ACHN (cell line): ENCODE results near the gene C17orf50.
"Not testable (repeated sequence)": the region's sequence is repeated elsewhere in the genome, so short reads cannot be mapped to it uniquely, and the experiment has no call there.

Source experiments
- DNase-seq: peaks from one replicate; pipeline ENCODE4 v3.0.0-alpha.2; 2015
- in situ Hi-C: cut with HindIII; loops from 2 replicates; pipeline ENCODE4 v1.10.0; 2017; ENCODE audit warnings: low sequenced_read_pairs, low pct_ligation_motif_present, low pct_unique_long_range_greater_than_20kb

C17orf50 gene

GRCh38 chr17:35748979-35749378 is 11.7 kb upstream of the C17orf50 start:
- in situ Hi-C loops, result no loop called here

GRCh38 chr17:35749560-35750412 is 10.9 kb upstream of the C17orf50 start:
- in situ Hi-C loops, result no loop called here
- DNase-seq, result no peak

More at GRCh38 chr17:35748979-35749378, 11.7 kb upstream of the C17orf50 start:
- DNase-seq, result no peak

- no peak for DNase-seq
- in situ Hi-C loops, result no loop called here
Observed at GRCh38 chr17:35750526-35751395, 9.9 kb upstream of the C17orf50 start.

GRCh38 chr17:35751541-35751940 is 9.1 kb upstream of the C17orf50 start:
- in situ Hi-C loops, DNase-seq: not testable (repeated sequence)

- in situ Hi-C loops, result no loop called here
- no peak for DNase-seq
Observed at GRCh38 chr17:35752471-35752870, 8.2 kb upstream of the C17orf50 start.

GRCh38 chr17:35752945-35753764 is 7.5 kb upstream of the C17orf50 start, which contains the start of gene GAS2L2:
Gene GAS2L2 (minus strand): TSS chr17:35753239. CDS start chr17:35752850, 389 bp downstream.
- DNase-seq, result no peak
- in situ Hi-C loops, result no loop called here

- in situ Hi-C loops, result no loop called here
- no peak for DNase-seq
Observed at GRCh38 chr17:35757243-35757642, 3.4 kb upstream of the C17orf50 start.

GRCh38 chr17:35761601-35762000 is 914 bp downstream of the C17orf50 start:
- DNase-seq, result no peak
- in situ Hi-C loops, result no loop called here

- in situ Hi-C loops, result no loop called here
- DNase-seq, result no peak
Observed at GRCh38 chr17:35763767-35764122, 3.1 kb downstream of the C17orf50 start.

GRCh38 chr17:35764123-35764991 is 3.7 kb downstream of the C17orf50 start:
- in situ Hi-C loops, result no loop called here
- DNase-seq, result peak; percentile 94

- in situ Hi-C loops, result no loop called here
- no peak for DNase-seq
Observed at GRCh38 chr17:35765086-35765710, 4.5 kb downstream of the C17orf50 start.

- no peak for DNase-seq
- in situ Hi-C loops, result no loop called here
Observed at GRCh38 chr17:35765756-35766488, 5.2 kb downstream of the C17orf50 start.

- DNase-seq, result no peak
- in situ Hi-C loops, result no loop called here
Observed at GRCh38 chr17:35766489-35766877, 5.8 kb downstream of the C17orf50 start.

GRCh38 chr17:35766903-35767510 is 6.3 kb downstream of the C17orf50 start:
- in situ Hi-C loops, result no loop called here
- peak; percentile 59 for DNase-seq

- in situ Hi-C loops, result no loop called here
- DNase-seq, result no peak
Observed at GRCh38 chr17:35768797-35769196, 8.1 kb downstream of the C17orf50 start.

- in situ Hi-C loops, result no loop called here
- DNase-seq, result no peak
Observed at GRCh38 chr17:35769895-35770486, 9.3 kb downstream of the C17orf50 start.
